Natural killer cell (primary cell): Measurements from ENCODE around the gene TOR4A. TPM values are rescaled to one million over a fixed set of nuclear protein-coding genes. Genes with fewer than 3 reads are reported as not detected.
"Not testable (repeated sequence)": the region's sequence is repeated elsewhere in the genome, so short reads cannot be mapped to it uniquely, and the experiment has no call there.

Experiments used
- ATAC-seq, 3 donors: fragments of 150-1000 bp in 2 of 3; fragments of 200-7000 bp in 1 of 3; cut with Tn5 transposase; 1 replicate in 1 of 3; 2 replicates in 2 of 3; pipeline ENCODE4 v1.10.0; 2021; ENCODE audit warnings: mild to moderate bottlenecking in 2 of 3, moderate library complexity in 2 of 3
- DNase-seq, 2 donors: peaks; one replicate each; pipeline versions ENCODE4 v3.0.0 to v3.0.0-alpha.2; 2013 to 2021; ENCODE audit warnings: mixed read lengths in 1 of 2
- H3K27ac ChIP-seq: one replicate; pipeline ENCODE4 v1.5.1; 2013; ENCODE audit warnings: mild to moderate bottlenecking, low read length
- H3K27me3 ChIP-seq: one replicate; pipeline ENCODE4 v1.6.1; 2013; ENCODE audit warnings: low read length; ENCODE audit not compliant: control insufficient read depth, insufficient read depth
- H3K36me3 ChIP-seq: one replicate; pipeline ENCODE4 v1.6.1; 2013; ENCODE audit warnings: low read length; ENCODE audit not compliant: control insufficient read depth, insufficient read depth
- H3K4me1 ChIP-seq: one replicate; pipeline ENCODE4 v1.6.1; 2013; ENCODE audit warnings: low read length; ENCODE audit not compliant: control insufficient read depth, insufficient read depth
- H3K4me3 ChIP-seq: one replicate; pipeline ENCODE4 v1.5.1; 2013; ENCODE audit warnings: low read length
- H3K9me3 ChIP-seq: one replicate; pipeline ENCODE4 v1.6.1; 2013; ENCODE audit warnings: low read length; ENCODE audit not compliant: control insufficient read depth, insufficient read depth
- H3K27ac Mint-ChIP-seq, 2 donors: one replicate each; pipeline ENCODE4 v1.8.0; 2022; ENCODE audit warnings: mild to moderate bottlenecking in 2 of 2, mixed read lengths in 2 of 2, moderate library complexity in 1 of 2
- H3K27me3 Mint-ChIP-seq, 2 donors: one replicate each; pipeline ENCODE4 v1.8.0; 2022; ENCODE audit warnings: low read depth in 2 of 2, mixed read lengths in 2 of 2
- H3K36me3 Mint-ChIP-seq: one replicate; pipeline ENCODE4 v1.8.0; 2022; ENCODE audit warnings: mixed read lengths
- H3K4me1 Mint-ChIP-seq, 2 donors: one replicate each; pipeline ENCODE4 v1.8.0; 2022; ENCODE audit warnings: mixed read lengths in 2 of 2
- H3K4me3 Mint-ChIP-seq: one replicate; pipeline ENCODE4 v1.8.0; 2022; ENCODE audit warnings: mild to moderate bottlenecking, moderate library complexity, mixed read lengths
- H3K9me3 Mint-ChIP-seq, 2 donors: one replicate each; pipeline ENCODE4 v1.8.0; 2022; ENCODE audit warnings: mixed read lengths in 2 of 2
- CTCF ChIP-seq: fragments of 200-600 bp; IDR thresholded peaks from one replicate; pipeline ENCODE4 v1.8.0; 2022; ENCODE audit warnings: antibody characterized with exemption
- WGBS: methylation state at CpG from one replicate; pipeline ENCODE4 v1.1.7; 2013; ENCODE audit warnings: missing lambda C conversion rate; ENCODE audit not compliant: insufficient coverage; 5-methylcytosine and 5-hydroxymethylcytosine counted together
- intact Hi-C: fragments of 100-400 bp; cut with micrococcal nuclease; formaldehyde crosslinking; loops from one replicate; pipeline ENCODE4 v1.14.2; 2022
- total RNA-seq, 4 donors: library from RNA; stranded (reverse); fragments of 120-200 nt in 1 of 4; gene quantifications; one replicate each; pipeline versions ENCODE4 v1.2.3 to v1.2.4, GENCODE V29; 2013 to 2022

The TOR4A gene
- total RNA-seq, 3 donors from 2014 or later (not counting 1 experiment from before 2014, with no cell fraction given): 16.3 to 24.6 (median 19.2) TPM

- Mint-ChIP-seq H3K9me3 (no peaks in the 10 kb centered on the region), H3K36me3 (no peaks in the 10 kb centered on the region), H3K4me3 (no peak overlapping the region), H3K27me3 (peaks cover 0 to 10% of the 10 kb centered on the region in 2 donors), H3K4me1 (peaks cover 16 to 34% of the 10 kb centered on the region in 2 donors), H3K27ac (no peak overlapping the region)
- H3K4me3 ChIP-seq: no peak overlapping the region
- peaks cover 10% of the 10 kb centered on the region for H3K36me3 ChIP-seq
- H3K27me3 ChIP-seq: no peaks in the 10 kb centered on the region
- TF ChIP-seq CTCF: no peak
- DNase-seq (no peak), ATAC-seq (no peak)
- no peak overlapping the region for H3K27ac ChIP-seq
- 87% methylated on average over 13 of the region's 13 CpGs for WGBS
- H3K9me3 ChIP-seq: no peaks in the 10 kb centered on the region
- H3K4me1 ChIP-seq: peaks cover 68% of the 10 kb centered on the region
- intact Hi-C loops: no loop called here
Observed at GRCh38 chr9:137237759-137238726, 39.5 kb upstream of the TOR4A start.

- not testable (repeated sequence) for DNase-seq, ATAC-seq, H3K9me3 Mint-ChIP-seq, H3K36me3 Mint-ChIP-seq, H3K9me3 ChIP-seq, H3K27me3 ChIP-seq, H3K27me3 Mint-ChIP-seq
- 55% methylated on average over 27 of the region's 27 CpGs for WGBS
- Histone ChIP-seq H3K27ac (peak overlapping the region; percentile 49), H3K36me3 (peaks cover 17% of the 10 kb centered on the region), H3K4me1 (peaks cover 64% of the 10 kb centered on the region), H3K4me3 (peak overlapping the region; percentile 46)
- peak overlapping the region; percentile 76 for H3K4me3 Mint-ChIP-seq
- intact Hi-C loops: loop anchor here (5.0 kb wide), 2 partner anchors 37 to 447 kb away; partner anchors contain the start of genes TMEM141 and TPRN
- peaks cover 19 to 41% of the 10 kb centered on the region in 2 donors for H3K4me1 Mint-ChIP-seq
- H3K27ac Mint-ChIP-seq: peak overlapping the region; percentile 67 to 94
Observed at GRCh38 chr9:137239541-137240200, 37.9 kb upstream of the TOR4A start.

- peak in 1 of 2 donors; percentile 87 for DNase-seq
- H3K4me1 ChIP-seq: peaks cover 59% of the 10 kb centered on the region
- peaks cover 0 to 4% of the 10 kb centered on the region in 2 donors for H3K27me3 Mint-ChIP-seq
- peak overlapping the region; percentile 46 for H3K4me3 ChIP-seq
- no peaks in the 10 kb centered on the region for H3K9me3 Mint-ChIP-seq
- peaks cover 19 to 35% of the 10 kb centered on the region in 2 donors for H3K4me1 Mint-ChIP-seq
- intact Hi-C loops: loop anchor here (5.0 kb wide), 2 partner anchors 38 to 448 kb away; partner anchors contain the start of genes TMEM141 and TPRN
- peak overlapping the region; percentile 86 to 94 for H3K27ac Mint-ChIP-seq
- ATAC-seq: peak; percentile 22 to 43 (median 32)
- H3K36me3 Mint-ChIP-seq: no peaks in the 10 kb centered on the region
- peak overlapping the region; percentile 81 for H3K27ac ChIP-seq
- under 1% methylated on average over 58 of the region's 58 CpGs for WGBS
- no peaks in the 10 kb centered on the region for H3K27me3 ChIP-seq
- TF ChIP-seq CTCF: no peak
- H3K4me3 Mint-ChIP-seq: peak overlapping the region; percentile 76
- H3K9me3 ChIP-seq: no peaks in the 10 kb centered on the region
- peaks cover 17% of the 10 kb centered on the region for H3K36me3 ChIP-seq
Observed at GRCh38 chr9:137240318-137240840, 37.1 kb upstream of the TOR4A start.
